AG09319 (cell line): Measurements from ENCODE around the gene RBM20.
"Not testable (repeated sequence)": the region's sequence is repeated elsewhere in the genome, so short reads cannot be mapped to it uniquely, and the experiment has no call there.

ENCODE experiments used
- DNase-seq: peaks from one replicate; pipeline ENCODE4 v3.0.0-alpha.2; 2010; ENCODE audit warnings: low read depth; ENCODE audit errors: extremely low read depth
- TF ChIP-seq, protein P1 (sequence below): IDR thresholded peaks from 2 replicates; pipeline ENCODE4 v1.5.1; 2011; ENCODE audit warnings: low read depth, mild to moderate bottlenecking, inconsistent platforms, low read length, moderate library complexity

The RBM20 gene

GRCh38 chr10:110721406-110722038 lies 77.4 kb downstream of the RBM20 start:
- DNase-seq, result no peak
- TF ChIP-seq, protein P1, sequence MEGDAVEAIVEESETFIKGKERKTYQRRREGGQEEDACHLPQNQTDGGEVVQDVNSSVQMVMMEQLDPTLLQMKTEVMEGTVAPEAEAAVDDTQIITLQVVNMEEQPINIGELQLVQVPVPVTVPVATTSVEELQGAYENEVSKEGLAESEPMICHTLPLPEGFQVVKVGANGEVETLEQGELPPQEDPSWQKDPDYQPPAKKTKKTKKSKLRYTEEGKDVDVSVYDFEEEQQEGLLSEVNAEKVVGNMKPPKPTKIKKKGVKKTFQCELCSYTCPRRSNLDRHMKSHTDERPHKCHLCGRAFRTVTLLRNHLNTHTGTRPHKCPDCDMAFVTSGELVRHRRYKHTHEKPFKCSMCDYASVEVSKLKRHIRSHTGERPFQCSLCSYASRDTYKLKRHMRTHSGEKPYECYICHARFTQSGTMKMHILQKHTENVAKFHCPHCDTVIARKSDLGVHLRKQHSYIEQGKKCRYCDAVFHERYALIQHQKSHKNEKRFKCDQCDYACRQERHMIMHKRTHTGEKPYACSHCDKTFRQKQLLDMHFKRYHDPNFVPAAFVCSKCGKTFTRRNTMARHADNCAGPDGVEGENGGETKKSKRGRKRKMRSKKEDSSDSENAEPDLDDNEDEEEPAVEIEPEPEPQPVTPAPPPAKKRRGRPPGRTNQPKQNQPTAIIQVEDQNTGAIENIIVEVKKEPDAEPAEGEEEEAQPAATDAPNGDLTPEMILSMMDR, result no peak

DNA sequence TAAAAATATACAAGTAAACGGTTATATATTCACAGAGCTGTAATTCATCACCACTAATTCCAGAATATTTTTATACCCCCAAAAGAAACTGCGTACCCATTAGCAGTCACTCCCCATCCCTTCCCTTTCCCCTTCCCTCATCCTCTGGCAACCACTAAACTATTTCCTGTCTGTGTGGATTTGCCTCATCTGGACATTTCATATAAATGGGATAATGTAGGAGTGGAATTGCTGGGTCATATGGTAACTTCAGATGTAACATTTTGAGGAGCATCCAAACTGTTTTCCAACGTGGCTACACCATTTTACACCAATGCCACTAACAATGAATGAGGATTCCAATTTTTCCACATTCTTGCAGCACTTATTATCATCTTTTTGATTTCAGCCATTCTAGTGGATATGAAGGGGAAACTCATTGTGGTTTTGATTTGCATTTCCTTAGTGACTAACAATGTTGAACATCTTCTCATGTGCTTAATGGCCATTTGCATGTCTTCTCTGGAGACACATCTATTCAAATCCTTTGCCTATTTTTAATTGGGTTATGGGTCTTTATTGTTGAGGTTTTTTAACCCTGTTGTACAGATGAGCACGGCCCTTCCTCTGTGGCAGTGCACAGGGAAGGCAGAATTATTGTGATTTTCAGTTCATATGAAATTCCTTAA lies 79.2 kb downstream of the RBM20 start:
- TF ChIP-seq, protein P1, result no peak
- no peak for DNase-seq

GRCh38 chr10:110724116-110724921 lies 80.2 kb downstream of the RBM20 start:
- no peak for DNase-seq
- TF ChIP-seq, protein P1, result no peak

DNA sequence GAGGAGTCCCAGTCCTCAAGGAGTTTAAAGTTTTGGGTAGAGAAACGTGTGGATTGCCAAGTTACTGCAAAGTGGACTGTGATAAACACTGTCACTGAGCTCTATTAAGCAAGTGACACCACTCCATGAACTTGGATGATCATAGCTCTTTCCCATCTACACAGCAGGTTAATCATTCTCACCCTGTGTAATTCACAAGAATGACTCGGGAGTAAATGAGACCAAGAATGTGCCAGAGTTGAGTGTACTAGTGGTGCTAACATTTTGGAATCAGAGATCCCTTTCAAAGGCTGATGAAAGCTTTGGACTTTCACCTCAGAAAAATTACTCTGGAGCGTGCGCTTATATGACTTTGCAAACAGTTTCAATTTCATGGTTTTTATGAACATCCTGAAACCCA lies 80.8 kb downstream of the RBM20 start:
- TF ChIP-seq, protein P1, result no peak
- DNase-seq, result no peak

GRCh38 chr10:110725801-110726630 lies 81.9 kb downstream of the RBM20 start:
- TF ChIP-seq, protein P1, result no peak
- no peak for DNase-seq

DNA sequence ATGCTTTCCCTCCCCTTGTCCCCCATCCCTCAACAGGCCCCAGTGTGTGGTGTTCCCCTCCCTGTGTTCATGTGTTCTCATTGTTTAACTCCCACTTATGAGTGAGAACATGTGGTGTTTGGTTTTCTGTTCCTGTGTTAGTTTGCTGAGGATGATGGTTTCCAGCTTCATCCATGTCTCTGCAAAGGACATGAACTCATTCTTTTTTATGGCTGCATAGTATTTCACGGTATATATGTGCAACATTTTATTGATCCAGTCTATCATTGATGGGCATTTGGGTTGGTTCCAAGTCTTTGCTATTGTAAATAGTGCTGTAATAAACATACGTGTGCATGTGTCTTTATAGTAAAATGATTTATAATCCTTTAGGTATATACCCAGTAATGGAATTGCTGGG lies 83.6 kb downstream of the RBM20 start:
- DNase-seq, result not testable (repeated sequence)

DNA sequence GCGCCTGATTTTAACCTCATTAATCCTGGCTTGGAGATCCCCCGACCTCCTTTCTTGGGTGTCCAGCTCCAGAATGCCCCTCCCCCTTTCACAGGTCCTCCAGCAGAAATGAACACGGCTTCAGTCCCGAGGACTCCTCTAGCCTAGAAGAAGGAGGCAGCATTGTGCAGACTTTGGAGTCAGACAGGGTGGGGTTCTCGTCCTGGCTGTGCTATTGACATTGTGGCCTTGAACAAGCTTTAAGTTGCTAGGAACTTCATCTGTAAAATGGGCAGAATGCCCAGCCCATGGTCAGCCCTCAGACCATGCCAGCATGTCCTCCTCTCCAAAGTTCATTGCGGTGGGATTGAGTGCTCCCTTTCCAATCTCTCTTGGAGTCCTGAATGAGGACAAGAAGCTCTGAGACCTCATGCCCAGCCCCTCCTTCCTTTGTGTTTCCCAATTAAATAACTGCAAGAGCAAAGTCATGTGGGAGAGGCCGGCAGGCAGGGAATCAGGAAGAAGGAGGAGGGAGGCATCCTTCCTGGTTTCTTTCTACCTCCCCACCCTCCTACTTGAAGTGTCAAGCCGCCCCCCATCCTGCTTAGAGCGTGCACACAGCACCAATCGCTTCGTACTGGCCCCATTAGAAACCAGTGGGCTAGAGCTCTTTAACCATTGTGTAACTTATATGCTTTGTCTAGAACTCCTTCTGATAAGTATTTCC lies 86.4 kb downstream of the RBM20 start:
- TF ChIP-seq, protein P1, result no peak
- DNase-seq, result no peak
